ENCODE data around the gene CNGA3.

DNA sequence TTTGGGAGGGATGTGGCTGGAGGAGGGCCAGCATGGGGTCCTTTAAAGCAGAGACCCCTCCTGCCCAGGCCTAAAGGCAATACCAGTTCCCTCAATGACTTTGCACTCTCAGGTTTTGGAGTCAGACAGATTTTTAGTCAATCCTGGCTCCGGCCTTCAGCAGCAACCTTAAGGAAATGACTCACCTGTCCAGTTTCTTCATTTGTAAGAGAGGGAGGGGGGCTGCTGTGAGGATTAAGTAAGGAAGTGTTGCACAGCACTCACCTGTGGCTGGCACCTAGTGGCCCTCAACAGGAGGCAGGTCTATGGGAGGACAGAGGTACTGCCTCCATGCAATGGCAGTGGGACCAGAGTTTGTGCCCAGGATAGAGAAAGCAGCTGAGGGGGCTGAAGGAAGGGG, 13.7 kb downstream of the CNGA3 start:
- no peak for TF ChIP-seq POLR2AphosphoS5 (IDR thresholded peaks at IDR 0.05; ENCODE audit: low read depth)
- no peak for TF ChIP-seq CTCF (IDR thresholded peaks at IDR 0.05; ENCODE audit: insufficient read depth, low read length)

Measured in HL-60 (cell line).